ENCODE data around the gene DLK2. TPM values are rescaled to one million over a fixed set of nuclear protein-coding genes. Genes with fewer than 3 reads are reported as not detected.

The DLK2 gene
- total and polyA plus RNA-seq, 3 experiments from 2014 or later: 1.4 to 1.9 (median 1.9) TPM

GRCh38 chr6:43492673-43493072 lies 37.3 kb upstream of the DLK2 start:
- H3K36me3 Mint-ChIP-seq: peaks cover 0 to 31% (median 3%) of the 10 kb centered on the region in 3 donors
- Histone ChIP-seq H3K27ac (ENCODE audit: low read depth, low read length) (no peak overlapping the region), H3K27me3 (ENCODE audit: insufficient read depth, low read length, poor library complexity, severe bottlenecking) (no peaks in the 10 kb centered on the region), H3K9me3 (ENCODE audit: low read length) (no peaks in the 10 kb centered on the region), H3K36me3 (ENCODE audit: insufficient read depth, low read length) (no peaks in the 10 kb centered on the region), H3K4me3 (ENCODE audit: low read length) (no peak overlapping the region), H3K4me1 (ENCODE audit: insufficient read depth, low read length) (peaks cover 22% of the 10 kb centered on the region)
- H3K27ac Mint-ChIP-seq: peak overlapping the region in 4 of 8 donors; percentile 17 to 95 (median 67)
- no peaks in the 10 kb centered on the region for H3K9me3 Mint-ChIP-seq
- H3K27me3 Mint-ChIP-seq: no peaks in the 10 kb centered on the region
- peaks cover 26 to 52% (median 34%) of the 10 kb centered on the region in 3 donors for H3K4me1 Mint-ChIP-seq
- POLR2A ChIA-PET: no interaction called here
- H3K4me3 Mint-ChIP-seq: no peak overlapping the region
- CTCF ChIA-PET: interaction anchor here (1.7 to 10.1 kb wide), 2 partner anchors 12 to 39 kb away, joined by 4 to 93 read pairs; no protein-coding TSS in a partner anchor
- no peak for DNase-seq

- Mint-ChIP-seq H3K27me3 (no peaks in the 10 kb centered on the region), H3K27ac (peak overlapping the region in 5 of 8 donors; percentile 17 to 95 (median 42)), H3K4me3 (no peak overlapping the region), H3K9me3 (no peaks in the 10 kb centered on the region), H3K36me3 (peaks cover 0 to 28% (median 3%) of the 10 kb centered on the region in 3 donors), H3K4me1 (peaks cover 26 to 57% (median 34%) of the 10 kb centered on the region in 3 donors)
- CTCF ChIA-PET: interaction anchor here (1.7 to 10.1 kb wide), 2 partner anchors 13 to 38 kb away, joined by 4 to 93 read pairs; no protein-coding TSS in a partner anchor
- peaks cover 22% of the 10 kb centered on the region for H3K4me1 ChIP-seq (ENCODE audit: insufficient read depth, low read length)
- DNase-seq: no peak
- POLR2A ChIA-PET: no interaction called here
- H3K27me3 ChIP-seq (ENCODE audit: insufficient read depth, low read length, poor library complexity, severe bottlenecking): no peaks in the 10 kb centered on the region
- H3K4me3 ChIP-seq (ENCODE audit: low read length): no peak overlapping the region
- H3K9me3 ChIP-seq (ENCODE audit: low read length): no peaks in the 10 kb centered on the region
- no peaks in the 10 kb centered on the region for H3K36me3 ChIP-seq (ENCODE audit: insufficient read depth, low read length)
- H3K27ac ChIP-seq (ENCODE audit: low read depth, low read length): no peak overlapping the region
These were observed 36.7 kb upstream of the DLK2 start for GRCh38 chr6:43491750-43492661.

GRCh38 chr6:43490523-43490939 lies 35.2 kb upstream of the DLK2 start:
- Histone ChIP-seq H3K27ac (ENCODE audit: low read depth, low read length) (no peak overlapping the region), H3K27me3 (ENCODE audit: insufficient read depth, low read length, poor library complexity, severe bottlenecking) (no peaks in the 10 kb centered on the region), H3K4me3 (ENCODE audit: low read length) (no peak overlapping the region), H3K4me1 (ENCODE audit: insufficient read depth, low read length) (peaks cover 18% of the 10 kb centered on the region), H3K36me3 (ENCODE audit: insufficient read depth, low read length) (no peaks in the 10 kb centered on the region), H3K9me3 (ENCODE audit: low read length) (no peaks in the 10 kb centered on the region)
- Mint-ChIP-seq H3K4me1 (peaks cover 22 to 55% (median 31%) of the 10 kb centered on the region in 3 donors), H3K4me3 (no peak overlapping the region), H3K27ac (peak overlapping the region in 1 of 8 donors; percentile 70), H3K36me3 (peaks cover 0 to 34% (median 3%) of the 10 kb centered on the region in 3 donors), H3K9me3 (no peaks in the 10 kb centered on the region), H3K27me3 (no peaks in the 10 kb centered on the region)
- no peak for DNase-seq
- POLR2A ChIA-PET: no interaction called here
- CTCF ChIA-PET: interaction anchor here (10.1 kb wide), 1 partner anchor 14 kb away, joined by 93 read pairs; no protein-coding TSS in a partner anchor

GRCh38 chr6:43489277-43490072 lies 34.1 kb upstream of the DLK2 start:
- Histone ChIP-seq H3K4me1 (ENCODE audit: insufficient read depth, low read length) (peaks cover 7% of the 10 kb centered on the region), H3K36me3 (ENCODE audit: insufficient read depth, low read length) (no peaks in the 10 kb centered on the region), H3K4me3 (ENCODE audit: low read length) (no peak overlapping the region), H3K9me3 (ENCODE audit: low read length) (no peaks in the 10 kb centered on the region), H3K27me3 (ENCODE audit: insufficient read depth, low read length, poor library complexity, severe bottlenecking) (no peaks in the 10 kb centered on the region), H3K27ac (ENCODE audit: low read depth, low read length) (no peak overlapping the region)
- H3K4me1 Mint-ChIP-seq: peaks cover 20 to 53% (median 26%) of the 10 kb centered on the region in 3 donors
- no peaks in the 10 kb centered on the region for H3K9me3 Mint-ChIP-seq
- DNase-seq: no peak
- CTCF ChIA-PET: interaction anchor here (10.1 kb wide), 1 partner anchor 15 kb away, joined by 93 read pairs; no protein-coding TSS in a partner anchor
- no peak overlapping the region for H3K4me3 Mint-ChIP-seq
- POLR2A ChIA-PET: no interaction called here
- H3K36me3 Mint-ChIP-seq: peaks cover 0 to 40% (median 3%) of the 10 kb centered on the region in 3 donors
- H3K27ac Mint-ChIP-seq: peak overlapping the region in 2 of 8 donors; percentile 65 to 70
- no peaks in the 10 kb centered on the region for H3K27me3 Mint-ChIP-seq

- ChIA-PET POLR2A (no interaction called here), CTCF (interaction anchor here (10.1 kb wide), 1 partner anchor 16 kb away, joined by 93 read pairs; no protein-coding TSS in a partner anchor)
- DNase-seq: no peak
- peaks cover 15 to 46% (median 21%) of the 10 kb centered on the region in 3 donors for H3K4me1 Mint-ChIP-seq
- no peaks in the 10 kb centered on the region for H3K9me3 ChIP-seq (ENCODE audit: low read length)
- H3K27me3 ChIP-seq (ENCODE audit: insufficient read depth, low read length, poor library complexity, severe bottlenecking): no peaks in the 10 kb centered on the region
- H3K36me3 ChIP-seq (ENCODE audit: insufficient read depth, low read length): no peaks in the 10 kb centered on the region
- no peaks in the 10 kb centered on the region for H3K27me3 Mint-ChIP-seq
- H3K4me3 ChIP-seq (ENCODE audit: low read length): no peak overlapping the region
- peaks cover under 1% of the 10 kb centered on the region for H3K4me1 ChIP-seq (ENCODE audit: insufficient read depth, low read length)
- peaks cover 0 to 40% (median 3%) of the 10 kb centered on the region in 3 donors for H3K36me3 Mint-ChIP-seq
- no peak overlapping the region for H3K4me3 Mint-ChIP-seq
- no peak overlapping the region for H3K27ac ChIP-seq (ENCODE audit: low read depth, low read length)
- no peaks in the 10 kb centered on the region for H3K9me3 Mint-ChIP-seq
- peak overlapping the region in 1 of 8 donors; percentile 58 for H3K27ac Mint-ChIP-seq
These were observed 33.4 kb upstream of the DLK2 start for GRCh38 chr6:43488667-43489276.

- Mint-ChIP-seq H3K4me1 (peaks cover 50 to 71% (median 65%) of the 10 kb centered on the region in 3 donors), H3K27ac (peak overlapping the region in 3 of 8 donors; percentile 10 to 44 (median 22)), H3K9me3 (no peaks in the 10 kb centered on the region), H3K27me3 (peaks cover 0 to 3% of the 10 kb centered on the region in 2 donors), H3K4me3 (peak overlapping the region in 2 of 7 donors; percentile 49 to 71), H3K36me3 (peaks cover 0 to 41% (median 5%) of the 10 kb centered on the region in 3 donors)
- H3K9me3 ChIP-seq (ENCODE audit: low read length): no peaks in the 10 kb centered on the region
- no peaks in the 10 kb centered on the region for H3K36me3 ChIP-seq (ENCODE audit: insufficient read depth, low read length)
- H3K27ac ChIP-seq (ENCODE audit: low read depth, low read length): no peak overlapping the region
- H3K27me3 ChIP-seq (ENCODE audit: insufficient read depth, low read length, poor library complexity, severe bottlenecking): no peaks in the 10 kb centered on the region
- ChIA-PET POLR2A (no interaction called here), CTCF (interaction anchor here (0.6 kb wide), 1 partner anchor 31 kb away, joined by 3 read pairs; no protein-coding TSS in a partner anchor)
- H3K4me3 ChIP-seq (ENCODE audit: low read length): no peak overlapping the region
- no peak for DNase-seq
- H3K4me1 ChIP-seq (ENCODE audit: insufficient read depth, low read length): peaks cover 13% of the 10 kb centered on the region
These were observed 26.4 kb upstream of the DLK2 start for GRCh38 chr6:43481591-43482236.

- Mint-ChIP-seq H3K27ac (peak overlapping the region in 3 of 8 donors; percentile 17 to 42 (median 17)), H3K27me3 (peaks cover 0 to 3% of the 10 kb centered on the region in 2 donors), H3K4me1 (peaks cover 53 to 73% (median 69%) of the 10 kb centered on the region in 3 donors), H3K4me3 (peak overlapping the region in 2 of 7 donors; percentile 5 to 19), H3K9me3 (no peaks in the 10 kb centered on the region), H3K36me3 (peaks cover 0 to 38% (median 5%) of the 10 kb centered on the region in 3 donors)
- H3K4me1 ChIP-seq (ENCODE audit: insufficient read depth, low read length): peaks cover 16% of the 10 kb centered on the region
- H3K9me3 ChIP-seq (ENCODE audit: low read length): no peaks in the 10 kb centered on the region
- H3K27me3 ChIP-seq (ENCODE audit: insufficient read depth, low read length, poor library complexity, severe bottlenecking): no peaks in the 10 kb centered on the region
- CTCF ChIA-PET: interaction anchor here (0.6 kb wide), 1 partner anchor 30 kb away, joined by 3 read pairs; no protein-coding TSS in a partner anchor
- no peaks in the 10 kb centered on the region for H3K36me3 ChIP-seq (ENCODE audit: insufficient read depth, low read length)
- no peak for DNase-seq
- POLR2A ChIA-PET: no interaction called here
- no peak overlapping the region for H3K27ac ChIP-seq (ENCODE audit: low read depth, low read length)
- no peak overlapping the region for H3K4me3 ChIP-seq (ENCODE audit: low read length)
These were observed 25.7 kb upstream of the DLK2 start for GRCh38 chr6:43481075-43481474.
